ENCODE measurements around the gene VIL1. TPM values are rescaled to one million over a fixed set of nuclear protein-coding genes. Genes with fewer than 3 reads are reported as not detected.

VIL1 gene
- total and polyA plus RNA-seq, 2 of the 8 experiments (the other 6 are each of a cell fraction or from before 2014, with no cell fraction given): 6.2 to 7.0 TPM

DNA sequence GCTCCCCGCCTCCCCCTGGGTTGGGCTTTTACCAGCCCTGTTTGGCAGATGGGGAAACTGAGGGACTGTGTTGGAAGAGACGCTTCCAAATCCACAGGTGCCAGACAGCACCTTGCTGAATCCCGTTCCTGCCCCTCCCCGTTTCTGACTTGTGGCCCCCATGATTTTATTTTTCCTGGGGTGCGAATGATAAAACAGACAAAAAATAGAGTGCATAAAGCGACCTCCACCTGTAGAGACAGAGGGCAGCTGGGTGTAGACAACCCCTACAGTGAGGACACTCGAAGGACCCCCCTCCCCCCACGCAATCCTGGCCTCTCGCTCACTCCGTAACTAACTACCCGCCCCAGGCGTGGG lies 21.5 kb upstream of the VIL1 start:
- no peak for FAIRE-seq
- peaks cover 0 to 2% of the 10 kb centered on the region in 2 experiments for H4K20me1 ChIP-seq (replicated peaks in 1 of 2; ENCODE audit: control insufficient read depth in 1 of 2, insufficient read depth in 2 of 2, low read length in 2 of 2)
- H4K91ac ChIP-seq (replicated peaks; ENCODE audit: insufficient read length, low read length): no peak overlapping the region
- H3K14ac ChIP-seq (ENCODE audit: insufficient read length): no peak overlapping the region
- H3K4me1 ChIP-seq (replicated peaks in 1 of 4; ENCODE audit: control insufficient read depth in 3 of 4, insufficient read depth in 4 of 4, low read length in 3 of 4): peaks cover 0 to 40% (median 27%) of the 10 kb centered on the region in 4 experiments; a peak in 6 of 7 replicates
- DNase-seq (ENCODE audit: low read depth in 1 of 2, low spot score in 2 of 2): no peak
- no peak overlapping the region for H3K27ac ChIP-seq (ENCODE audit: low read depth, low read length)
- H3K79me1 ChIP-seq (ENCODE audit: low read depth, low read length): no peaks in the 10 kb centered on the region
- no peak overlapping the region for H3K4ac ChIP-seq (replicated peaks; ENCODE audit: insufficient read length, low read depth, low read length)
- no peak overlapping the region for H3K9ac ChIP-seq (replicated peaks in 1 of 4; ENCODE audit: extremely low read depth in 1 of 4, low read depth in 3 of 4, low read length in 3 of 4)
- H2AK5ac ChIP-seq (ENCODE audit: low read depth, low read length): no peak overlapping the region
- H4K5ac ChIP-seq (ENCODE audit: insufficient read length, low read depth, low read length): no peak overlapping the region
- no peak overlapping the region for H2BK5ac ChIP-seq (ENCODE audit: low read depth, low read length)
- H3K18ac ChIP-seq (ENCODE audit: extremely low read depth, low read length): 0 out of 2 replicates have a peak overlapping the region, but pooled peaks have one; percentile 38
- no peak overlapping the region for H3K23ac ChIP-seq (ENCODE audit: insufficient read length)
- no peaks in the 10 kb centered on the region for H3K79me2 ChIP-seq (ENCODE audit: control insufficient read depth in 1 of 2, insufficient read depth in 2 of 2, low read length in 2 of 2)
- peak overlapping the region; percentile 29; the same call in 1 of the 2 replicates for H2BK15ac ChIP-seq (ENCODE audit: low read length)
- H3K9me3 ChIP-seq (ENCODE audit: insufficient read depth in 2 of 2, low read depth in 1 of 2, low read length in 1 of 2): no peaks in the 10 kb centered on the region
- H3K36me3 ChIP-seq (ENCODE audit: control insufficient read depth in 2 of 4, insufficient read depth in 4 of 4, low read length in 3 of 4): no peaks in the 10 kb centered on the region
- H3K27me3 ChIP-seq (replicated peaks in 1 of 4; ENCODE audit: control insufficient read depth in 3 of 4, extremely low read depth in 1 of 4, insufficient read depth in 3 of 4, low read length in 3 of 4): peaks cover 22 to 34% (median 31%) of the 10 kb centered on the region in 4 experiments
- H3K4me2 ChIP-seq (ENCODE audit: insufficient read depth in 1 of 2, low read depth in 2 of 2, low read length in 2 of 2): peak overlapping the region; percentile 82 to 84
- H2AFZ ChIP-seq (ENCODE audit: low read length): no peak overlapping the region
- TF ChIP-seq TBP (IDR thresholded peaks at IDR 0.05; ENCODE audit: low read depth, low read length) (no peak), POU5F1 (IDR thresholded peaks at IDR 0.05; ENCODE audit: low read depth, low read length) (no peak), KDM4A (IDR thresholded peaks at IDR 0.05; ENCODE audit: low read depth, low read length, severe bottlenecking) (peak; percentile 18), EZH2 (IDR thresholded peaks at IDR 0.05; ENCODE audit: low read depth, low read length, severe bottlenecking) (peak; percentile 9), SUZ12 (IDR thresholded peaks at IDR 0.05; ENCODE audit: low read length) (peak; percentile 3; the same call in 1 of the 2 replicates)
- no peak overlapping the region for H3K56ac ChIP-seq (replicated peaks; ENCODE audit: insufficient read length, low read depth, low read length)
- POLR2A ChIA-PET (ENCODE audit: partially characterized antibody): interaction anchor here (0.7 to 4.4 kb wide), 10 partner anchors 7 to 869 kb away, joined by 3 to 35 read pairs (median 4); partner anchors contain the start of genes AAMP and PNKD
- H3K23me2 ChIP-seq (ENCODE audit: low read depth, low read length): peaks cover 26% of the 10 kb centered on the region; the same call in 1 of the 2 replicates
- CTCF ChIA-PET (ENCODE audit: partially characterized antibody): interaction anchor here (0.7 to 7.5 kb wide), 12 partner anchors 8 to 188 kb away, joined by 3 to 96 read pairs (median 6); partner anchors contain the start of genes AAMP, CATIP, PNKD and TMBIM1
- peak overlapping the region; percentile 87; the same call in 1 of the 2 replicates for H2BK12ac ChIP-seq (ENCODE audit: low read depth, low read length)
- peak overlapping the region; percentile 49 to 77 (median 64); a peak in 6 of 8 replicates for H3K4me3 ChIP-seq (ENCODE audit: extremely low read depth in 1 of 4, insufficient read depth in 2 of 4, low read depth in 3 of 4, low read length in 4 of 4)
- 0 out of 2 replicates have a peak overlapping the region, but pooled peaks have one; percentile 48 for H2BK20ac ChIP-seq (ENCODE audit: low read length)
- 1% methylated on average over 12 of the region's 12 CpGs; no CpG with 5 or more reads in 1 of the 2 experiments for WGBS, 2 experiments (ENCODE audit: extremely low coverage in 1 of 2, insufficient coverage in 1 of 2, insufficient read length in 1 of 2, insufficient replicate concordance in 2 of 2, low coverage in 1 of 2, low lambda C conversion rate in 2 of 2, missing lambda C conversion rate in 1 of 2)
- no peak overlapping the region for H4K8ac ChIP-seq (ENCODE audit: extremely low read depth, insufficient read depth, low read length)
- H2BK120ac ChIP-seq (replicated peaks; ENCODE audit: low read depth, low read length): no peak overlapping the region
